AG08395 (cell line): ENCODE results near the gene HSPA1A.
A peak's percentile ranks its signal among the peaks of the same experiment; 100 is the strongest.

Experiments
- DNase-seq: peaks from one replicate; pipeline ENCODE4 v3.0.0; 2012; ENCODE audit warnings: mixed read lengths, low spot score

Gene HSPA1A

GRCh38 chr6:31815025-31815838, at the start of gene HSPA1A, which contains the start of gene HSPA1L:
Gene HSPA1A (plus strand): TSS chr6:31815543. CDS start chr6:31815757, 214 bp downstream.
Gene HSPA1L (minus strand): TSS chr6:31815283. CDS start chr6:31811972, 3,311 bp downstream.
- peak; percentile 95 for DNase-seq

GRCh38 chr6:31765559-31765909, 49.8 kb upstream of the HSPA1A start:
- DNase-seq = no peak

DNA sequence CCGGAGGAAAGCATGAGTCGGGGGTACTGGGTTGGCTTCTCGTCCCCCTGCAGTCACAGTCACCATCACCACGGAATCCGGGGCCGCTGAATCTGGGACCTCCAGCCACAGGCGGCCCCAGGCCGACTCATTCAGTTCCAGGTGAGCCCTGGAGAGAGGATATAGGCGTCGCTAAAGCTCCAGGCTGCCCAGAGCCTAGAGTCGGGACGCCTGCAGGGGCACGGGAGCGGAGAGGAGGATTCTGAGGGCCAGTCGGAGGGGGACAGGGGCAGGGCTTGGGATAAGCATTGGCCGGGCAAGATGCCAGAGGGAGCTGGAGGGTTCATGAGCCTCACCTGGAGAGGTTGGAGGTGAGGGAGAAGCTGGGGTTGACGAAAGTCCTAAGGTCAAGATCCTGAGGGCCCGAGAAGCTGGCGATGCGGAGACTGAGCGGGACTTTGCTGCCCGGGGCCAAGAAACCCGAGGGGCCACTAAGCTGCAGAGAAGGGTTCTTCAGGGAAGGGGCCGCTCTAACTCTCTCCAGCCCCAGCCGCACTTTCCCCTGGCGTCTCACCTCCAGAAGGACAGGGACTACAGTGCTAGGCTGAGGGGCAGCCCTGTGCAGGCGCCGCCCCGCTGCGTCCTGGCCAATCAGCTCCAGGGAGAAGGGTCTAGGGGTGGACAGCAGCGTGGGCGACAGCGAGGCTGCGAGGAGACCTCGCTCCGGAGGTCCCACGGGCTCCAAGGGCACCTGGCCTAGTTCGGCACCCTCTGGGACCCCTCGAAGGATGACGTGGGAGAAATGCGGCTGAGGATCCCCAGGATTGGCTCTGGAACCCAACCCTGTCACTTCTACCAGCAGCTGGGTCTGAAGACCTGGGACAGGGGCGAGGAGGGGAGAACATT, 49.2 kb upstream of the HSPA1A start:
- peak; percentile 53 for DNase-seq

DNA sequence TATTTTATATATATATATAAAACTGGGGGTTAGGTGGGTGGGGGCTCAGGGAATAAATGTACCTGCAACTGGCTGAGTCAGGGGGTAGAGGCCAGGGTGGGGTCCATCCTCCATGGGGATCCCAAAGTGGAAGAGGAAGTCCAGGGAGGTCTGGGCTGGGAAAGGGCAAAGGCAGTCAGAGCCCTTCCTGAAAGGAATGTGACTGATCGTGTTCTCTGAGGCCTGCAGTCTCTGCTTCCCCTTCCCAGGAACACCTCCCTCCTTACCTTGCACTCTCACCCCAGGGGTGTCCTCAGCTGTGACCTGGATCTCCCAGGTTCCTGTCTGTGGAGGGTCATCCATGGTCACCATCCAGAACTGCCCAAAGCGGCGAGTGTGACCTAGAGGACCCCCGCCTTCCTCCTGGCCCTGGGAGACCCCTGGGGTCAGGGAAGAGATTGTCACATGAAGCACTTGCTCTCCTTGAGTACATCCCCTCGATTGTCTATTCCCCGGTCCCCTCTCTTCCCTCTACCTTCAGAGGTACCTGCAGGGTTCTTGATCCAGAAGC, 48.2 kb upstream of the HSPA1A start:
- no peak for DNase-seq

GRCh38 chr6:31768363-31769257, 46.7 kb upstream of the HSPA1A start:
- no peak for DNase-seq

DNA sequence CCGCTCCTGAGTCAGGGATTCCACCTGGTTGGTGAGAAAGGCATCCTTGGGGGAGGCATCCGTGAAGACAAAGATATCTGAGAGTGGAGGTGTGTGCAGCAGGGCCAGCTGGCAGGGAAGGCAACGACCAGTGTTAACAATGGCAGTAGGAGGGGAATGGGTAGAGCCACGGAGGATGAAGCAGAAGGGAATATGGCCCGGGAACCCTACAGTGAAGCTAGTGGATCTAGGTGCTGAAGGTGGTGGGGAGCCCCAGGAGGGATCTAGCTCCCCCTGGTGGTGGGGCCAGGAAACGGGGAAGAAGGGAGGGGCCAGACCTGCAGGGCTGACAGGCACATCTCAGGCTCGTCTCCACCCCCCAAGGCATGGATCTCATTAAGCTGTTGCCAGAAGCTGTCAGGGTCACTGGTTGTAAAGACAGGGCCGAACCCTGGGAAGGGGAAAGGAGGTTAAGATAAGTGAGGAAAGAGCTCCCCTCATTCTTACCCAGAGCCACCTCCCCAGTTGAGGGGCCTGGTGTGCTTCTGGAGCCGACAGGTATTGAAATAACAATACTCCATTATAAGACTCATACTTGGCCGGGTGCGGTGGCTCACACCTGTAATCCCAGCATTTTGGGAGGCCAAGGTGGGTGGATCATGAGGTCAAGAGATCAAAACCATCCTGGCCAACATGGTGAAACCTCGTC, 45.5 kb upstream of the HSPA1A start:
- peak; percentile 82 for DNase-seq

GRCh38 chr6:31770860-31771259, 44.5 kb upstream of the HSPA1A start:
- no peak for DNase-seq

DNA sequence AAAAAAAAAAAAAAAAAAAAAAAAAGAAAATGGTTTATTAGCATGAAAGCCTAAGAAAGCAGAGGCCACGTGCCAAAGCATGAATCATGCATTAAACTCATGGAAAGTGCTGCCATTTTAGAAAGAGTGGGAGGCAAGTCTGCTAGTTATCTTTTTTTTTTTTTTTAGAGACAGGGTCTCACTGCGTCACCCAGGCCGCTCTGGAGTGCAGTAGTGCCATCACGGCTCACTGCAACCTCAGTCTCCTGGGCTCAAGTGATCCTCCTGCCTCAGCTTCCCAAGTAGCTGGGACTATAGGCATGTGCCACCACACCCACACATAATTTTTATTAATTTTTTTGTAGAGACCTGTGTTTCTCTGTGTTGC, 43.4 kb upstream of the HSPA1A start:
- no peak for DNase-seq

GRCh38 chr6:31775184-31775583, 40.2 kb upstream of the HSPA1A start:
- no peak for DNase-seq

DNA sequence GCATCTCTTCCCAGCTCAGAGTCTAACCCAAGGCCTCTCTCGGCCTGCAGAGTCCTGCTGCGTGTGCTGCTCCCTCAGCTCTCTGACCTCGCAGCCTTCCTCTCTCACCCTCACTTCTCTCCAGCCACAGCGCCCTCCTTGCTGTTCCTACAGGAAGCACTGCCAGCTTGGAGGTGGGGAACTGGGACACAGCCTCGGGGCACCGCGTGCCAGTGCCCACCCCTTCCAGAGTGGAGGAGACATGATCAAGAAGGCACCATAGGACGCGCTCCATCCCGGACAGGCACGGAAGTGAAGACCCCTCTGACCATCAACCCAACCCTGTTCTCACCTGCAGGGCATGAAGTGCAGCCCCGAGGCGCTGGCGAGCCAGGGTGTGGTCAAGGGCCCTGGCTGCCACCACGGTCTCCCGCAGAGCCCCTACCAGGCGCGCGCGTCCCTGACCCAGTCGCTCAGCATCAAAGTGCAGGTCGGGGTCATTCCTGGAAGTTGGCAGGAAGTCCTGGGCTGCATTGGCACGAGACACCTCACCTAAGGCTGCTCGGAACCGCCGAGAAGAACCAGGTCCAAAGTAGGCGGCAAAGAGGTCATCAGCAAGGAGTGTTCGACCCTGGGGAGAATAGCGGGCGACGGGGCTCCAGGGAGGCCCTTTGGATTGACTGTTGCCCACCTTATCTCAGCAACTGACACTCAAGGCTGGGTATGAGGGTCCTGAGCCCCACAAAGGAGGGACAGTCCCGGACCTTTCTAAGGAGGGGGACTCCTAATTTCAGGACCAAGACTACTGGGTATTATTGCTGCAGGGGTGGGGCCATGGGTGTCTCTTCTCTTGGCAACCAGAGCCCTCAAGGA, 39.5 kb upstream of the HSPA1A start:
- DNase-seq = no peak

GRCh38 chr6:31776485-31776988, 38.8 kb upstream of the HSPA1A start:
- DNase-seq = no peak

DNA sequence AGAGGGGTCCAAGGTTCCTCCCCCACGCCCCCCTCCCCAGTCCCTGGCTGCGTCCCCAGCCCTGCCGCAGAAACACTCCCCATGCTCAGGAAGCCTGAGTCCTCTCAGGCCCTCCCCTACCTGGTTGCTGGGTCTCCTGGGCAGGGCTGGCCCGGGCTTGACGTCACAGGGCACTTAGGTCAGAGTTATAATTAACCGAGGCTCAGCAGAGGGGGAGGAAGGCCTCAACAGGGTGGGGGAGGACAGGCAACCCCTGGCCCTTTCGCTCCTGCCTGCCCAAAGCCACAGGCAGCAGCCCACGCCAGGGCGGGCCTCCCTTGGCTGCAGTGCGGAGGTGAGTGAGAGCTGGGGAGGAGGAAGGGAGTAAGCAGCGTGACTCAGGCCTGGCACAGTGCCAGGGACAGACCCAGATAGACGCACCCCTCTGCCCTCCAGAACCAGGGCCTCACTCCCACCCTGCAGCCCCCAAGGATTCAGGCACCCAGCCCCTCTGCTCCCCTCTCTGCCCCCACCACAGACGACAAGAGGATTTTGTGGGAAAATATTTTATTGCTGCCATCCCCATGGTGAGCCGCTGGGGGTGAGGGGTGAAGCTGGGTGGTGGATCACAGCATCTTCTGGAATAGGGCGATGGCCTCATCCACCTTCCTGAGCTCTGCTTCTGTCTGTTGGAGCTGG, 38.2 kb upstream of the HSPA1A start, which contains the start of gene VWA7:
Gene VWA7, minus strand, starts transcription at position 340 of the 678 bp plus-strand sequence. CDS start 549 bp downstream, outside the sequence.
- DNase-seq = peak; percentile 77

- DNase-seq = no peak
Observed at GRCh38 chr6:31777667-31778050, 37.7 kb upstream of the HSPA1A start.

DNA sequence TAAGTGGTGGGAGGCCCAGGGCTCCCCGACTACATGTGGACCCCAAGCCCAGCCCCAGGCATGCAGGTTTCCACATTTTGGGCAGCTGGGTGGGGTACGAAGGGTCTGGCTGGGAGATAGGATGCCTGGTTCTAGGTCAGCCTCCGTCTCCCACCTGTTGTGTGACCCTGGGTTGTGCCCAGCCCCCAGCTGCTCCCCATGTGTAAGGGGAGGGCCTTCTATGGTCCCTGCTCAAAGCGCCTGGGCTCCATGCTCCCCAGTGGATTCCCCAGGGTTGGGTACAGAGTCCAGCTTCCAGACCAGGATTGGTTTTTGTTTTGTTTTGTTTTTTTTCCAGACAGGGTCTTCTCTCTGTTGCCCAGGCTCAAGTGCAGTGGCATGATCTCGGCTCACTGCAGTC, 37.1 kb upstream of the HSPA1A start:
- no peak for DNase-seq

DNA sequence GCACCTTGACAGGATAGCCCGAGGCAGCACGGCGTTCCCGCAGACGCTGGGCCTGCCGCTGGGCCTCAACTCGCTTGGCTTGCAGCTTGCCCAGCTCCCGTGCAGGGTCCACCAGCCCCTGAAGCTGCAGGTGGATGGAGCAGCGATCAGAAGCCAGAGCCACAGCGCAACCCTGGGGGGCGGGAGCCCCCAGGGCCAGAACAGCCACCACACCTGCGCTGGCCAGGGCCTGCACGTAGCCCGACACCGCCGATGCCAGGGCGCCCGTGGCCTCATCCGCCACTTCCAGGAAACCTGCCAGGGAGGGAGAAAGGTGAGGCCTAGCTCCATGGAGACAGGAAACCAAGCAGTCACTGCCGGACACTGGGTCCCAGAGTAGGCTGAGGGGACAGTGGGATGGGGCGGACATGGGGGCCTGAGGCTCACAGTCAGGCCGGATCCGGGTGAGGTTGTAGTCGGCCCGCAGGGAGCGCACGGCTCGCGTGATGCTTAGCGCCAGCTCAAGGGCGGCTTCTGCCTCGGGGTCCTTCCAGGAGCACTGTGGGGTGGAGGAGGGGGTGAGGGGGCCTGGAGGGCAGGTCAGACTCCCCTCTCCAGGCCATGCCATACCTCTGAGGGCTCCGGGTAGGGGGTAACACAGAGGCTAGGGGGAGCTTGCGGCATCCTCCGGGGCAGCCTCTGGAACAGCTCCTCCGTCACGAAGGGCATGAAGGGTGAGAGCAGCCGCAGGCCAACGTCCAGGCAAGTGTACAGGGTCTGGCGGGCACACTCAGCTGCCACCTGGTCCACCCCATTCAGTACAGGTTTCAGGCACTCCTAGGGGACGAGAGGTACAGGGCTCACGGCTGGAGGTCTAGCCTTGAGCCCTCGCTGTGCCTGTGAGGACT, 36.1 kb upstream of the HSPA1A start:
- no peak for DNase-seq

GRCh38 chr6:31779908-31780307, 35.4 kb upstream of the HSPA1A start:
- DNase-seq = no peak

DNA sequence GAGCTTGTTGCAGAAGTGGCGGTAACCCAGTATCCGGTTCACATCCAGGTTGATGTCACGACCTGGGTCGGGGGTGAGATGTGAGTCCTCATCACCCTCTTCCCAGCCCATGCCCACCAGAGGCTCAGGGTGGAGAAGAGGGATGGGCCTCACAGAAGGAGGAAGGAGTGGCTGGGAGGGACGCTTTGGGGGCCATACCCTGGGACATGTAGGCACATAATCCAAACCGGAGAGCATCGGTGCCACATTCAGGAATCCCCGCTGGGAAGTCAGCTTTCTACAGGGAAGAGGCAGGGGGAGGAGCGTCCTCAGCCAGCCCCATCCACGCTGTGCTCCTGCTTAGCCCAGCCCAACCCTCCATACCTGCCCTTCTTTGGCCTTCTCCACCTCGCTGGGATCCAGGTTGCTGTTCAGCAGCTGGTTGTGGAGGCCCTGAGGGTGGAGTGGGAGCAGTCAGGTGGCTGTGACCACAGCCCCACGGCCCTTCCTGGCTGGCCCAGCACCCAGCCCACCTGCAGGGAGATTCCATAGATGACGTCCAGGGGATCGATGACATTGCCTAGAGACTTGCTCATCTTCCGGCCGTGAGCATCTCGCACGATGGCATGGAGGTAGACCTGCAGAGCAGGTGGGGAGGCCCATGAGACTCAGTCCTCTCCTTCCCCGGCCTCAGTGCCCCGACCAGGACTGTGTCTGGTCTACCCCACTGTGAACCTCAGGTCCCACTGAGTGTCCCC, 34.7 kb upstream of the HSPA1A start:
- DNase-seq = no peak
